B cell (primary cell): ENCODE data around the gene PNKD. TPM values are rescaled to one million over a fixed set of nuclear protein-coding genes. Genes with fewer than 3 reads are reported as not detected.

Source experiments
- ATAC-seq: fragments of 200-7000 bp; cut with Tn5 transposase; one replicate; pipeline ENCODE4 v1.10.0; 2021; ENCODE audit warnings: low read depth, mild to moderate bottlenecking, moderate number of reproducible peaks, moderate library complexity
- CTCF ChIA-PET: fragments of 350-600 bp; sonication (Branson Sonifier 250); formaldehyde crosslinking; loops from one replicate; lab custom pipeline; 2021; ENCODE audit warnings: antibody characterized with exemption, inconsistent platforms; lab: Charles Lee
- POLR2A ChIA-PET: fragments of 350-600 bp; sonication (Branson Sonifier 250); formaldehyde crosslinking; loops from one replicate; lab custom pipeline; 2021; ENCODE audit warnings: antibody characterized with exemption; lab: Charles Lee
- DNase-seq: peaks from one replicate; pipeline ENCODE4 v3.0.0; 2013
- H2AFZ ChIP-seq: 2 replicates; pipeline ENCODE4 v1.6.1; 2012; ENCODE audit warnings: mild to moderate bottlenecking, low read depth, low read length; ENCODE audit not compliant: insufficient read depth, poor library complexity, severe bottlenecking
- H3K27ac ChIP-seq, 2 donors: 1 replicate in 1 of 2; 2 replicates in 1 of 2; pipeline ENCODE4 v1.5.1; 2012 to 2013; ENCODE audit warnings: low read length in 2 of 2, mild to moderate bottlenecking in 2 of 2, moderate library complexity in 1 of 2
- H3K27me3 ChIP-seq, 4 experiments: fragments of 200-600 bp in 1 of 4; sonication (generic) in 1 of 4; replicated peaks in 1 of 4; 1 replicate in 2 of 4; 2 replicates in 2 of 4; pipeline versions ENCODE4 v1.6.1 to v1.7.0; 2013 to 2016; ENCODE audit warnings: low read length in 3 of 4, mild to moderate bottlenecking in 2 of 4, mixed read lengths in 1 of 4, moderate library complexity in 1 of 4; ENCODE audit not compliant: insufficient read depth in 4 of 4, control insufficient read depth in 3 of 4; ENCODE audit errors: control extremely low read depth in 1 of 4
- H3K36me3 ChIP-seq, 2 experiments: replicated peaks in 1 of 2; 1 replicate in 1 of 2; 2 replicates in 1 of 2; pipeline versions ENCODE4 v1.6.1 to v1.7.1; 2013; ENCODE audit warnings: low read length in 1 of 2; ENCODE audit not compliant: insufficient read depth in 2 of 2, control insufficient read depth in 1 of 2; ENCODE audit errors: control extremely low read depth in 1 of 2, extremely low read depth in 1 of 2
- H3K4me1 ChIP-seq, 2 donors: fragments of 200-600 bp in 1 of 2; sonication (generic) in 1 of 2; 1 replicate in 1 of 2; 2 replicates in 1 of 2; pipeline versions ENCODE4 v1.5.1 to v1.6.1; 2013 to 2017; ENCODE audit warnings: low read length in 2 of 2; ENCODE audit not compliant: control insufficient read depth in 2 of 2, insufficient read depth in 2 of 2
- H3K4me2 ChIP-seq: replicated peaks from 2 replicates; pipeline ENCODE3; 2012; ENCODE audit warnings: mild to moderate bottlenecking, low read depth, low read length; ENCODE audit not compliant: poor library complexity, severe bottlenecking
- H3K4me3 ChIP-seq, 5 experiments: fragments of 200-600 bp in 1 of 5; sonication (generic) in 1 of 5; 1 replicate in 3 of 5; 2 replicates in 2 of 5; pipeline versions ENCODE4 v1.5.1 to v1.7.0; 2011 to 2016; ENCODE audit warnings: low read length in 4 of 5, mild to moderate bottlenecking in 4 of 5, low read depth in 2 of 5, control low read depth in 1 of 5, moderate library complexity in 1 of 5; ENCODE audit not compliant: insufficient read depth in 1 of 5; ENCODE audit errors: control extremely low read depth in 1 of 5, extremely low read depth in 1 of 5
- H3K79me2 ChIP-seq: fragments of 200-600 bp; sonication (generic); one replicate; pipeline ENCODE4 v1.6.0; 2016; ENCODE audit warnings: low read length; ENCODE audit not compliant: control insufficient read depth, insufficient read depth
- H3K9ac ChIP-seq: fragments of 200-600 bp; sonication (generic); 2 replicates; pipeline ENCODE4 v1.6.1; 2017; ENCODE audit warnings: mild to moderate bottlenecking, low read length, moderate library complexity
- H3K9me3 ChIP-seq, 3 donors: one replicate each; pipeline versions ENCODE4 v1.6.1 to v1.7.1; 2013; ENCODE audit warnings: low read length in 2 of 3; ENCODE audit not compliant: control insufficient read depth in 2 of 3, insufficient read depth in 1 of 3; ENCODE audit errors: control extremely low read depth in 1 of 3
- H4K20me1 ChIP-seq: 2 replicates; pipeline ENCODE4 v1.6.0; 2012; ENCODE audit warnings: mild to moderate bottlenecking, low read length; ENCODE audit not compliant: insufficient read depth, control insufficient read depth, poor library complexity, severe bottlenecking
- H3K27ac Mint-ChIP-seq: one replicate; pipeline ENCODE4 v1.8.0; 2021; ENCODE audit warnings: mixed read lengths
- H3K27me3 Mint-ChIP-seq: one replicate; pipeline ENCODE4 v1.8.0; 2021; ENCODE audit warnings: mixed read lengths
- H3K4me1 Mint-ChIP-seq: one replicate; pipeline ENCODE4 v1.8.0; 2021; ENCODE audit warnings: mixed read lengths
- H3K4me3 Mint-ChIP-seq: one replicate; pipeline ENCODE4 v1.8.0; 2021; ENCODE audit warnings: mixed read lengths
- H3K9me3 Mint-ChIP-seq: one replicate; pipeline ENCODE4 v1.8.0; 2022; ENCODE audit warnings: mixed read lengths; ENCODE audit not compliant: insufficient read depth
- EZH2 ChIP-seq: IDR thresholded peaks from 2 replicates; pipeline ENCODE4 v1.6.1; 2012; ENCODE audit warnings: borderline replicate concordance, low read depth, mild to moderate bottlenecking, moderate library complexity, low read length; ENCODE audit not compliant: insufficient read depth, poor library complexity, severe bottlenecking
- WGBS: methylation state at CpG from one replicate; pipeline ENCODE4 v1.1.5; 2013; ENCODE audit warnings: missing lambda C conversion rate; ENCODE audit not compliant: insufficient coverage; 5-methylcytosine and 5-hydroxymethylcytosine counted together
- intact Hi-C: fragments of 100-400 bp; cut with micrococcal nuclease; formaldehyde crosslinking; loops from one replicate; pipeline ENCODE4 v1.10.0; 2022
- polyA plus RNA-seq: library from polyadenylated mRNA; depleted of rRNA; stranded (reverse); fragments of >200 nt; gene quantifications from 2 replicates; pipeline ENCODE4 v1.2.3, GENCODE V29; 2012
- total RNA-seq, 2 donors: library from RNA; stranded (reverse); fragments of 120-200 nt in 1 of 2; gene quantifications; 1 replicate in 1 of 2; 2 replicates in 1 of 2; pipeline versions ENCODE4 v1.2.3 to v1.2.4, GENCODE V29; 2013 to 2022
- TF ChIP-seq, protein P1 (sequence below): fragments of 200-600 bp; IDR thresholded peaks from one replicate; pipeline ENCODE4 v1.8.0; 2022; ENCODE audit warnings: antibody characterized with exemption, mild to moderate bottlenecking

Gene PNKD
- total and polyA plus RNA-seq, 2 donors (not counting 1 experiment from before 2014, with no cell fraction given): 29.7 to 55.8 TPM

DNA sequence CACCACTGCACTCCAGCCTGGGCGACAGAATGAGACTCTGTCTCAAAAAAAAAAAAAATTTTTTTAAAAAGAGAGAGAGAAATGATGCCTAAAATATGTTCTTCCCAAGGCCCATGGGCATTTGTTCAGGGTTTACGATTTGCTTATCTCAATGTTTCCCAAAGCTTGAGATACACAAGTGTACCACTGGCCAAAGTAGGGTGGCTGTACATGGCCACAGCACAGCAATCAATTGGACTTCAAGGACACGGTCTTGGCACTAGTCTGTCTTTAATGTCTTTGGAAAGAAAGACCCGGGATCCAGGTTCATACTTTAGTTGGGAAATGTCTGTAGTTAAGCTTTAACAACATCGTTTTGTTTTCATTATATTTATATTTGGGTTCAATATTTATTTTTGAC lies 76.9 kb downstream of the PNKD start:
- TF ChIP-seq EZH2: no peak
- TF ChIP-seq, protein P1, sequence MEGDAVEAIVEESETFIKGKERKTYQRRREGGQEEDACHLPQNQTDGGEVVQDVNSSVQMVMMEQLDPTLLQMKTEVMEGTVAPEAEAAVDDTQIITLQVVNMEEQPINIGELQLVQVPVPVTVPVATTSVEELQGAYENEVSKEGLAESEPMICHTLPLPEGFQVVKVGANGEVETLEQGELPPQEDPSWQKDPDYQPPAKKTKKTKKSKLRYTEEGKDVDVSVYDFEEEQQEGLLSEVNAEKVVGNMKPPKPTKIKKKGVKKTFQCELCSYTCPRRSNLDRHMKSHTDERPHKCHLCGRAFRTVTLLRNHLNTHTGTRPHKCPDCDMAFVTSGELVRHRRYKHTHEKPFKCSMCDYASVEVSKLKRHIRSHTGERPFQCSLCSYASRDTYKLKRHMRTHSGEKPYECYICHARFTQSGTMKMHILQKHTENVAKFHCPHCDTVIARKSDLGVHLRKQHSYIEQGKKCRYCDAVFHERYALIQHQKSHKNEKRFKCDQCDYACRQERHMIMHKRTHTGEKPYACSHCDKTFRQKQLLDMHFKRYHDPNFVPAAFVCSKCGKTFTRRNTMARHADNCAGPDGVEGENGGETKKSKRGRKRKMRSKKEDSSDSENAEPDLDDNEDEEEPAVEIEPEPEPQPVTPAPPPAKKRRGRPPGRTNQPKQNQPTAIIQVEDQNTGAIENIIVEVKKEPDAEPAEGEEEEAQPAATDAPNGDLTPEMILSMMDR: no peak
- H3K4me1 Mint-ChIP-seq: no peaks in the 10 kb centered on the region
- H3K27ac Mint-ChIP-seq: no peak overlapping the region
- WGBS: 100% methylated on average over 1 of the region's 5 CpGs
- Histone ChIP-seq H3K9me3 (peaks cover 0 to 16% (median 12%) of the 10 kb centered on the region in 3 donors), H3K9ac (no peak overlapping the region), H3K79me2 (no peaks in the 10 kb centered on the region), H4K20me1 (no peaks in the 10 kb centered on the region), H3K4me2 (no peak overlapping the region), H3K27me3 (no peaks in the 10 kb centered on the region), H3K4me3 (no peak overlapping the region), H3K36me3 (no peaks in the 10 kb centered on the region), H3K4me1 (no peaks in the 10 kb centered on the region), H3K27ac (no peak overlapping the region), H2AFZ (no peak overlapping the region)
- H3K27me3 Mint-ChIP-seq: no peaks in the 10 kb centered on the region
- DNase-seq (no peak), ATAC-seq (no peak)
- intact Hi-C loops: no loop called here
- ChIA-PET POLR2A (no interaction called here), CTCF (interaction anchor here (2.5 kb wide), 1 partner anchor 10 kb away, joined by 8 read pairs; the partner anchor contains the start of gene CATIP)
- H3K9me3 Mint-ChIP-seq: peaks cover 4% of the 10 kb centered on the region
- H3K4me3 Mint-ChIP-seq: no peak overlapping the region

DNA sequence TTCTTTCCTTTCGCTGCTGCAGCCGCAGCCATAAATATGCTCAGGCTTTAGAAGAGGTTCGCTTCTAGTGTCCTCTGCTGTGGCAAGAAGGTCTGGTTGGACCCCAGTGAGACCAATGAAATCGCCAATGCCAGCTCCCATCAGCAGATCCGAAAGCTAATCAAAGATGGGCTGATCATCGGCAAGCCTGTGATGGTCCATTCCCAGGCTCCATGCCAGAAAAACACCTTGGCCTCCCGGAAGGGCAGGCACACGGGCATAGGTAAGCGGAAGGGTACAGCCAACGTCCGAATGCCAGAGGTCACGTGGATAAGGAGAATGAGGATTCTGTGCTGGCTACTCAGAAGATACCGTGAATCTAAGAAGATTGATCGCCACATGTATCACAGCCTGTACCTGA lies 83.7 kb downstream of the PNKD start:
- Mint-ChIP-seq H3K27ac (no peak overlapping the region), H3K4me3 (no peak overlapping the region), H3K4me1 (peaks cover 4% of the 10 kb centered on the region), H3K27me3 (no peaks in the 10 kb centered on the region), H3K9me3 (peaks cover 4% of the 10 kb centered on the region)
- DNase-seq (no peak), ATAC-seq (no peak)
- H3K79me2 ChIP-seq: no peaks in the 10 kb centered on the region
- H3K9me3 ChIP-seq: peaks cover 0 to 17% (median 16%) of the 10 kb centered on the region in 3 donors
- H3K4me3 ChIP-seq: no peak overlapping the region
- CTCF ChIA-PET: interaction anchor here (0.9 to 7.1 kb wide), 4 partner anchors 18 to 81 kb away, joined by 5 to 139 read pairs (median 57); partner anchors contain the start of genes AAMP, PNKD and TMBIM1
- WGBS: 99% methylated on average over 13 of the region's 14 CpGs
- no peaks in the 10 kb centered on the region for H3K36me3 ChIP-seq
- H3K27ac ChIP-seq: no peak overlapping the region
- H3K4me2 ChIP-seq: no peak overlapping the region
- no peak overlapping the region for H2AFZ ChIP-seq
- POLR2A ChIA-PET: no interaction called here
- intact Hi-C loops: no loop called here
- no peaks in the 10 kb centered on the region for H3K27me3 ChIP-seq
- H4K20me1 ChIP-seq: no peaks in the 10 kb centered on the region
- H3K4me1 ChIP-seq: peaks cover 0 to 7% of the 10 kb centered on the region in 2 donors
- no peak overlapping the region for H3K9ac ChIP-seq
- TF ChIP-seq EZH2: no peak
- TF ChIP-seq, protein P1: no peak
